HG02610 (cell line): ENCODE data around the gene SDK1.

Experiments
- ATAC-seq: cut with Tn5 transposase; IDR thresholded peaks from one replicate; pipeline ENCODE4 v1.9.1; 2021; ENCODE audit warnings: mild to moderate bottlenecking, moderate library complexity; ENCODE audit not compliant: unreplicated experiment

SDK1 gene

GRCh38 chr7:4269086-4269485 is 968.0 kb downstream of the SDK1 start:
- ATAC-seq: no peak

GRCh38 chr7:4269746-4270145 is 968.7 kb downstream of the SDK1 start:
- no peak for ATAC-seq

GRCh38 chr7:4270268-4270667 is 969.2 kb downstream of the SDK1 start:
- ATAC-seq: no peak

GRCh38 chr7:4270941-4271715 is 970.1 kb downstream of the SDK1 start:
- no peak for ATAC-seq

GRCh38 chr7:4271716-4272015 is 970.6 kb downstream of the SDK1 start:
- ATAC-seq: no peak

GRCh38 chr7:4272141-4272540 is 971.1 kb downstream of the SDK1 start:
- ATAC-seq: no peak

GRCh38 chr7:4273566-4274230 is 972.6 kb downstream of the SDK1 start:
- ATAC-seq: no peak

- no peak for ATAC-seq
Measured at GRCh38 chr7:4274286-4274685, 973.2 kb downstream of the SDK1 start.

GRCh38 chr7:4277936-4278335 is 976.9 kb downstream of the SDK1 start:
- ATAC-seq: no peak

GRCh38 chr7:4279216-4279615 is 978.2 kb downstream of the SDK1 start:
- ATAC-seq: no peak

GRCh38 chr7:4281231-4281993 is 980.4 kb downstream of the SDK1 start:
- no peak for ATAC-seq

GRCh38 chr7:4282434-4283223 is 981.6 kb downstream of the SDK1 start:
- ATAC-seq: no peak

- no peak for ATAC-seq
Measured at GRCh38 chr7:4286351-4286750, 985.3 kb downstream of the SDK1 start.

- ATAC-seq: no peak
Measured at GRCh38 chr7:4288791-4289394, 987.8 kb downstream of the SDK1 start.

GRCh38 chr7:4297165-4297917 is 996.3 kb downstream of the SDK1 start:
- ATAC-seq: no peak

- ATAC-seq: no peak
Measured at GRCh38 chr7:4297918-4298219, 996.8 kb downstream of the SDK1 start.

- no peak for ATAC-seq
Measured at GRCh38 chr7:4299431-4299830, 998.4 kb downstream of the SDK1 start.

GRCh38 chr7:4302203-4302905 is 1001.3 kb downstream of the SDK1 start:
- no peak for ATAC-seq

GRCh38 chr7:4307316-4308204 is 1006.5 kb downstream of the SDK1 start:
- ATAC-seq: no peak
